Neural crest cell (in vitro differentiated cells): ENCODE data around the gene ECE1. TPM values are rescaled to one million over a fixed set of nuclear protein-coding genes. Genes with fewer than 3 reads are reported as not detected.

Source experiments
- DNase-seq: peaks from one replicate; pipeline ENCODE4 v3.0.0; 2021; ENCODE audit warnings: low read depth, mixed read lengths, low spot score
- H3K27ac Mint-ChIP-seq: one replicate; pipeline ENCODE4 v1.8.0; 2021; ENCODE audit warnings: mild to moderate bottlenecking, mixed read lengths; ENCODE audit not compliant: unreplicated experiment
- H3K27me3 Mint-ChIP-seq: 2 replicates; pipeline ENCODE4 v1.8.0; 2021; ENCODE audit warnings: low read depth, mild to moderate bottlenecking, mixed read lengths
- H3K36me3 Mint-ChIP-seq: 2 replicates; pipeline ENCODE4 v1.8.0; 2021; ENCODE audit warnings: low read depth, mild to moderate bottlenecking, mixed read lengths
- H3K4me1 Mint-ChIP-seq: 2 replicates; pipeline ENCODE4 v1.8.0; 2021; ENCODE audit warnings: mixed read lengths
- H3K4me3 Mint-ChIP-seq: one replicate; pipeline ENCODE4 v1.8.0; 2021; ENCODE audit warnings: mild to moderate bottlenecking, mixed read lengths
- H3K9me3 Mint-ChIP-seq: 2 replicates; pipeline ENCODE4 v1.8.0; 2021; ENCODE audit warnings: mixed read lengths
- CTCF ChIP-seq: fragments of 200-600 bp; sonication (generic); conservative IDR thresholded peaks from 2 replicates; pipeline ENCODE4 v1.5.0; 2021; ENCODE audit warnings: antibody characterized with exemption, mild to moderate bottlenecking
- total RNA-seq: library from RNA; stranded (reverse); gene quantifications from 2 replicates; pipeline ENCODE4 v1.2.1, GENCODE V29; 2021

The ECE1 gene
- total RNA-seq, 1 donor from 2014 or later, result 40.3 TPM

GRCh38 chr1:21262293-21263051 is 27.8 kb downstream of the ECE1 start:
- peak; percentile 44 for DNase-seq
- no peaks in the 10 kb centered on the region for H3K27me3 Mint-ChIP-seq
- peak overlapping the region; percentile 100 for H3K27ac Mint-ChIP-seq
- peak overlapping the region; percentile 67 for H3K4me3 Mint-ChIP-seq
- peaks cover 4% of the 10 kb centered on the region for H3K36me3 Mint-ChIP-seq
- no peak for TF ChIP-seq CTCF
- H3K4me1 Mint-ChIP-seq, result peaks cover 44% of the 10 kb centered on the region
- no peaks in the 10 kb centered on the region for H3K9me3 Mint-ChIP-seq

GRCh38 chr1:21261551-21262292 is 28.5 kb downstream of the ECE1 start:
- Mint-ChIP-seq H3K4me3 (peak overlapping the region; percentile 67), H3K4me1 (peaks cover 44% of the 10 kb centered on the region), H3K9me3 (no peaks in the 10 kb centered on the region), H3K27me3 (no peaks in the 10 kb centered on the region), H3K36me3 (no peaks in the 10 kb centered on the region), H3K27ac (peak overlapping the region; percentile 100)
- TF ChIP-seq CTCF, result no peak
- DNase-seq, result peak; percentile 41

GRCh38 chr1:21260405-21261125 is 29.7 kb downstream of the ECE1 start:
- Mint-ChIP-seq H3K4me3 (no peak overlapping the region), H3K27me3 (no peaks in the 10 kb centered on the region), H3K9me3 (no peaks in the 10 kb centered on the region), H3K27ac (peak overlapping the region; percentile 100), H3K4me1 (peaks cover 44% of the 10 kb centered on the region), H3K36me3 (no peaks in the 10 kb centered on the region)
- no peak for DNase-seq
- no peak for TF ChIP-seq CTCF

DNA sequence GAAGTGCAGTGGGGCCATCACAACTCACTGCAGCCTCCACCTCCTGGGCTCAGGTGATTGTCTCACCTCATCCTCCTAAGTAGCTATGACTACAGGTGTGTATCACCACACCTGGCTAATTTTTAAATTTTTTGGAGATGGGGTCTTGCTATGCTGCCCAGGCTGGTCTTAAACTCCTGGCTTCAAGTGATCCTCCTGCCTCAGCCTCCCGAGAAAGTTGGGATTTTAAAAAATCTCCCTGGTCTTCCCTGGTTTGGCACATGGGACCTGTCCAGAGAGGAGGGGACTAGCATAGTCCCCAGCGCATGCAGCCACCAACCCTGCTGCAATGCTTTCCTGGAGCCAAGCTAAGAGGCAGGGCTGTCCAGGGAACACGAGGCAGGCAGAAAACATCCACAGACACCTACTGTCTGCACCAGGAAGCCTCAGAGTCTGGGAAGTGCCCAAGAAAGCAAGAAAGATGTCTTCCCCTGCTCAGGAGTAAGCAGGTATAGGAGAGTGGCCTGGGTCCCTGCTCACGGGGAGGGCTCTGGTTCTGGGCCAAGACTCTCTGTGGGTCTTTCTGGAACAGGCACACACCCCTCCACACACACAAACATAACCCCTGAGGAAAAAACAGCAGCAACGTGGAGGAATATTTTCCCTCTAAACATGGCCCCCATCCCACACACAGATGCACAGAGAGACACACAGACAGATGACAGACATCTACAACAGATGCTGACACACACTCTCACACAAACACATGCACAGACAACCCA is 30.8 kb downstream of the ECE1 start:
- Mint-ChIP-seq H3K36me3 (no peaks in the 10 kb centered on the region), H3K27ac (peak overlapping the region; percentile 92), H3K4me3 (no peak overlapping the region), H3K9me3 (no peaks in the 10 kb centered on the region), H3K27me3 (no peaks in the 10 kb centered on the region), H3K4me1 (peaks cover 42% of the 10 kb centered on the region)
- DNase-seq, result no peak
- TF ChIP-seq CTCF, result no peak
